ENCODE data around the gene SYT12.
"Not testable (repeated sequence)": the region's sequence is repeated elsewhere in the genome, so short reads cannot be mapped to it uniquely, and the experiment has no call there.

The SYT12 gene

GRCh38 chr11:66999555-66999954 is 23.4 kb upstream of the SYT12 start:
- no peak for DNase-seq

GRCh38 chr11:67001332-67001731 is 21.6 kb upstream of the SYT12 start:
- no peak for DNase-seq

GRCh38 chr11:67002297-67002913 is 20.5 kb upstream of the SYT12 start:
- no peak for DNase-seq

- DNase-seq: no peak
Measured at GRCh38 chr11:67002921-67003411, 20.0 kb upstream of the SYT12 start.

GRCh38 chr11:67005200-67005599 is 17.7 kb upstream of the SYT12 start:
- not testable (repeated sequence) for DNase-seq

- DNase-seq: peak in 3 of 4 experiments; percentile 24 to 36 (median 28)
Measured at GRCh38 chr11:67006029-67006884, 16.7 kb upstream of the SYT12 start.

- peak in 1 of 4 experiments; percentile 28 for DNase-seq
Measured at GRCh38 chr11:67007126-67007525, 15.8 kb upstream of the SYT12 start.

- DNase-seq: no peak
Measured at GRCh38 chr11:67010296-67010905, 12.5 kb upstream of the SYT12 start.

- no peak for DNase-seq
Measured at GRCh38 chr11:67013511-67014045, 9.4 kb upstream of the SYT12 start.

- no peak for DNase-seq
Measured at GRCh38 chr11:67014343-67014742, 8.6 kb upstream of the SYT12 start.

GRCh38 chr11:67015048-67015447 is 7.9 kb upstream of the SYT12 start:
- DNase-seq: no peak

GRCh38 chr11:67016550-67016949 is 6.4 kb upstream of the SYT12 start:
- no peak for DNase-seq

- no peak for DNase-seq
Measured at GRCh38 chr11:67020949-67021348, 2.0 kb upstream of the SYT12 start.

- peak; percentile 41 to 65 (median 54) for DNase-seq
Measured at GRCh38 chr11:67022341-67022933, 497 bp upstream of the SYT12 start.

GRCh38 chr11:67023957-67024353 is 1.0 kb downstream of the SYT12 start:
- no peak for DNase-seq

- peak in 2 of 4 experiments; percentile 22 to 33 for DNase-seq
Measured at GRCh38 chr11:67024410-67024809, 1.5 kb downstream of the SYT12 start.

GRCh38 chr11:67024966-67025365 is 2.0 kb downstream of the SYT12 start:
- no peak for DNase-seq

- no peak for DNase-seq
Measured at GRCh38 chr11:67025750-67026149, 2.8 kb downstream of the SYT12 start.

- DNase-seq: no peak
Measured at GRCh38 chr11:67026941-67027340, 4.0 kb downstream of the SYT12 start.

- peak; percentile 42 to 63 (median 60) for DNase-seq
Measured at GRCh38 chr11:67027483-67027930, 4.6 kb downstream of the SYT12 start.

GRCh38 chr11:67027943-67028542 is 5.1 kb downstream of the SYT12 start:
- DNase-seq: no peak

GRCh38 chr11:67029146-67029545 is 6.2 kb downstream of the SYT12 start:
- DNase-seq: no peak
